Peyer's patch (tissue), 4 donors: ENCODE measurements around the gene ULK1. TPM values are rescaled to one million over a fixed set of nuclear protein-coding genes. Genes with fewer than 3 reads are reported as not detected.

Experiments used
- DNase-seq, 3 donors: peaks; one replicate each; pipeline ENCODE4 v3.0.0-alpha.2; 2017 to 2019
- H3K27ac ChIP-seq, 4 donors: fragments of 200-600 bp; sonication (generic); one replicate each; pipeline ENCODE4 v1.5.1; 2016 to 2019
- H3K27me3 ChIP-seq, 2 donors: fragments of 200-600 bp; sonication (generic); one replicate each; pipeline ENCODE4 v1.5.1; 2019
- H3K36me3 ChIP-seq, 3 donors: fragments of 200-600 bp; sonication (generic); one replicate each; pipeline ENCODE4 v1.5.1; 2016 to 2019
- H3K4me1 ChIP-seq, 4 donors: fragments of 200-600 bp; sonication (generic); one replicate each; pipeline ENCODE4 v1.5.1; 2016 to 2019
- H3K4me3 ChIP-seq, 4 donors: fragments of 200-600 bp; sonication (generic); 1 replicate in 3 of 4; 2 replicates in 1 of 4; pipeline ENCODE4 v1.5.1; 2016 to 2019; ENCODE audit warnings: mild to moderate bottlenecking in 1 of 4
- H3K9me3 ChIP-seq, 4 donors: fragments of 200-600 bp; sonication (generic); one replicate each; pipeline ENCODE4 v1.5.1; 2016 to 2019; ENCODE audit warnings: mild to moderate bottlenecking in 1 of 4
- CTCF ChIP-seq, 6 experiments: fragments of 450-650 bp in 4 of 6; fragments of 200-600 bp in 2 of 6; sonication (generic) in 1 of 6; IDR thresholded peaks; one replicate each; pipeline ENCODE4 v1.5.1; 2017 to 2019; ENCODE audit warnings: antibody characterized with exemption in 6 of 6, mild to moderate bottlenecking in 3 of 6, moderate library complexity in 1 of 6
- POLR2A ChIP-seq, 2 donors: fragments of 450-650 bp; IDR thresholded peaks; one replicate each; pipeline ENCODE4 v1.5.1; 2017; ENCODE audit warnings: antibody characterized with exemption in 2 of 2, mild to moderate bottlenecking in 2 of 2, moderate library complexity in 2 of 2
- total RNA-seq, 4 donors: library from RNA; depleted of rRNA; stranded (reverse); fragments of >200 nt; gene quantifications; one replicate each; pipeline ENCODE4 v1.1.0, GENCODE V29; 2016

The ULK1 gene
- total RNA-seq, 4 donors from 2014 or later: 25.2 to 54.1 (median 38.8) TPM

- H3K4me3 ChIP-seq: peak overlapping the region in 1 of 4 donors; percentile 29
- H3K4me1 ChIP-seq: peaks cover 0 to 9% (median 0%) of the 10 kb centered on the region in 4 donors
- H3K27me3 ChIP-seq: no peaks in the 10 kb centered on the region
- H3K9me3 ChIP-seq: no peaks in the 10 kb centered on the region
- peak in 2 of 3 donors; percentile 60 to 66 for DNase-seq
- H3K36me3 ChIP-seq: no peaks in the 10 kb centered on the region
- no peak for TF ChIP-seq POLR2A (IDR thresholded peaks at IDR 0.05)
- no peak for TF ChIP-seq CTCF (IDR thresholded peaks at IDR 0.05)
- H3K27ac ChIP-seq: peak overlapping the region in 1 of 4 donors; percentile 62
These were observed 33.8 kb upstream of the ULK1 start for GRCh38 chr12:131860472-131861260.

- H3K27me3 ChIP-seq: no peaks in the 10 kb centered on the region
- H3K36me3 ChIP-seq: no peaks in the 10 kb centered on the region
- H3K27ac ChIP-seq: no peak overlapping the region
- H3K9me3 ChIP-seq: no peaks in the 10 kb centered on the region
- H3K4me3 ChIP-seq: no peak overlapping the region
- H3K4me1 ChIP-seq: peaks cover 0 to 9% (median 0%) of the 10 kb centered on the region in 4 donors
- no peak for TF ChIP-seq POLR2A (IDR thresholded peaks at IDR 0.05)
- TF ChIP-seq CTCF (IDR thresholded peaks at IDR 0.05): no peak
- DNase-seq: no peak
These were observed 33.0 kb upstream of the ULK1 start for GRCh38 chr12:131861261-131862083.

- no peaks in the 10 kb centered on the region for H3K36me3 ChIP-seq
- no peaks in the 10 kb centered on the region for H3K27me3 ChIP-seq
- no peak overlapping the region for H3K4me3 ChIP-seq
- DNase-seq: peak in 1 of 3 donors; percentile 34
- no peaks in the 10 kb centered on the region for H3K9me3 ChIP-seq
- H3K27ac ChIP-seq: no peak overlapping the region
- H3K4me1 ChIP-seq: peaks cover 0 to 9% (median 0%) of the 10 kb centered on the region in 4 donors
- TF ChIP-seq CTCF (IDR thresholded peaks at IDR 0.05) (no peak), POLR2A (IDR thresholded peaks at IDR 0.05) (no peak)
These were observed 32.4 kb upstream of the ULK1 start for GRCh38 chr12:131862084-131862441.

GRCh38 chr12:131862600-131862993 is 31.8 kb upstream of the ULK1 start:
- DNase-seq: peak in 1 of 3 donors; percentile 35
- no peak for TF ChIP-seq CTCF (IDR thresholded peaks at IDR 0.05)
- no peak for TF ChIP-seq POLR2A (IDR thresholded peaks at IDR 0.05)
- Histone ChIP-seq H3K27ac (no peak overlapping the region), H3K4me3 (no peak overlapping the region), H3K4me1 (peaks cover 0 to 9% (median 0%) of the 10 kb centered on the region in 4 donors), H3K27me3 (no peaks in the 10 kb centered on the region), H3K9me3 (no peaks in the 10 kb centered on the region), H3K36me3 (no peaks in the 10 kb centered on the region)

GRCh38 chr12:131862994-131863710 is 31.3 kb upstream of the ULK1 start:
- Histone ChIP-seq H3K9me3 (no peaks in the 10 kb centered on the region), H3K27ac (no peak overlapping the region), H3K4me1 (peaks cover 0 to 9% (median 0%) of the 10 kb centered on the region in 4 donors), H3K36me3 (no peaks in the 10 kb centered on the region), H3K27me3 (no peaks in the 10 kb centered on the region), H3K4me3 (no peak overlapping the region)
- TF ChIP-seq CTCF (IDR thresholded peaks at IDR 0.05) (no peak), POLR2A (IDR thresholded peaks at IDR 0.05) (no peak)
- peak in 1 of 3 donors; percentile 39 for DNase-seq
